Left lung (tissue), 10 donors: ENCODE data around the gene LAPTM5. TPM values are rescaled to one million over a fixed set of nuclear protein-coding genes. Genes with fewer than 3 reads are reported as not detected.

Experiments used
- ATAC-seq: fragments of 200-7000 bp; cut with Tn5 transposase; one replicate; pipeline ENCODE4 v1.9.1; 2020; ENCODE audit warnings: moderate library complexity
- DNase-seq, 4 donors: peaks; one replicate each; pipeline ENCODE4 v3.0.0-alpha.2; 2013 to 2020
- H3K27ac ChIP-seq, 2 donors: fragments of 200-600 bp; sonication (generic) in 1 of 2; one replicate each; pipeline versions ENCODE4 v1.5.0 to v1.8.0; 2020 to 2021
- H3K27me3 ChIP-seq, 2 donors: fragments of 200-600 bp; sonication (generic) in 1 of 2; one replicate each; pipeline versions ENCODE4 v1.5.0 to v1.8.0; 2020 to 2021
- H3K36me3 ChIP-seq, 2 donors: fragments of 200-600 bp; sonication (generic) in 1 of 2; one replicate each; pipeline versions ENCODE4 v1.5.0 to v1.8.0; 2020 to 2021
- H3K4me1 ChIP-seq, 2 donors: fragments of 200-600 bp; one replicate each; pipeline ENCODE4 v1.8.0; 2021
- H3K4me3 ChIP-seq, 2 donors: fragments of 200-600 bp; sonication (generic) in 1 of 2; one replicate each; pipeline versions ENCODE4 v1.5.0 to v1.8.0; 2020 to 2021; ENCODE audit warnings: mild to moderate bottlenecking in 1 of 2
- H3K9me3 ChIP-seq, 2 donors: fragments of 200-600 bp; sonication (generic) in 1 of 2; one replicate each; pipeline versions ENCODE4 v1.5.0 to v1.8.0; 2020 to 2021
- CTCF ChIP-seq, 2 donors: fragments of 200-600 bp; sonication (generic) in 1 of 2; IDR thresholded peaks; one replicate each; pipeline versions ENCODE4 v1.5.0 to v1.8.0; 2021; ENCODE audit warnings: antibody characterized with exemption in 2 of 2
- intact Hi-C, 2 donors: fragments of 100-400 bp; cut with DNase I; formaldehyde crosslinking; loops; one replicate each; pipeline versions ENCODE4 v1.11.2 to v1.14.2; 2022
- polyA plus RNA-seq, 6 donors: library from polyadenylated mRNA; unstranded; fragments of 120-200 nt; gene quantifications; one replicate each; pipeline ENCODE4 v1.2.1, GENCODE V29; 2013; ENCODE audit not compliant: insufficient read length in 6 of 6
- total RNA-seq, 2 donors: library from RNA; stranded (reverse); fragmentation: NEBNext Ultra II Directional; extraction: Animal tissue kit (Norgen Biotek cat#: 25700); gene quantifications; one replicate each; pipeline ENCODE4 v1.2.1, GENCODE V29; 2021
- donor health status: DM: no; HTN: yes; CAD: no.
- donor health status: DM: no; HTN: no; CAD: no.

The LAPTM5 gene
- total and polyA plus RNA-seq, 8 donors: 23.0 to 513 (median 29.5) TPM

- no peak overlapping the region for H3K4me3 ChIP-seq
- peak overlapping the region in 1 of 2 donors; percentile 45 for H3K27ac ChIP-seq
- intact Hi-C loops: loop anchor here in 1 of 2 donors (5.0 kb wide), 1 partner anchor 130 kb away; no protein-coding TSS in a partner anchor
- peak; percentile 65 to 73 for TF ChIP-seq CTCF (IDR thresholded peaks at IDR 0.05)
- no peaks in the 10 kb centered on the region for H3K9me3 ChIP-seq
- no peaks in the 10 kb centered on the region for H3K36me3 ChIP-seq
- DNase-seq (peak; percentile 42 to 92 (median 78)), ATAC-seq (peak; percentile 90)
- H3K4me1 ChIP-seq: peaks cover 0 to 46% of the 10 kb centered on the region in 2 donors
- H3K27me3 ChIP-seq: no peaks in the 10 kb centered on the region
Measured at GRCh38 chr1:30782361-30783255, 25.0 kb upstream of the LAPTM5 start.

DNA sequence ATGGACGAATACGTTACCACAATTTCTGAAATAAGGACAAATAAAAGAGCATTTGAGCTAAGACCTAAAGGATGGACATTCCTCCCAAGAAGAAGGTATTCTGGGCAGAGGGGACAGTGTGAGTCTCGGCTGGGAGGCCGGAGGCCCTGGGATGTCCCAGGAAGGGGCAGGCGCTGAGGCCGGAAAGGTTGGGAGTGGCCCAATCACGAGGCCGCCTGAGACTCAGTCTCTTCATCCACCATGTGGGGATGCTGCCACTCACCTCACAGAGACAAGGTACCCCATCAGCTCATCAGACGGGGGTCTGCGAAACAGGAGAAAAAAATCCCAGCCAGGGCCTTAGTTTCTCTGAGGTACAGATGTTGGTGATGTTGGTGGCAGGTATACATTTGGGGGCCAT lies 24.3 kb upstream of the LAPTM5 start:
- DNase-seq (no peak), ATAC-seq (no peak)
- no peak for TF ChIP-seq CTCF (IDR thresholded peaks at IDR 0.05)
- H3K27ac ChIP-seq: no peak overlapping the region
- intact Hi-C loops: loop anchor here in 1 of 2 donors (5.0 kb wide), 1 partner anchor 130 kb away; no protein-coding TSS in a partner anchor
- H3K27me3 ChIP-seq: no peaks in the 10 kb centered on the region
- H3K4me1 ChIP-seq: peaks cover 0 to 46% of the 10 kb centered on the region in 2 donors
- no peak overlapping the region for H3K4me3 ChIP-seq
- no peaks in the 10 kb centered on the region for H3K9me3 ChIP-seq
- no peaks in the 10 kb centered on the region for H3K36me3 ChIP-seq

- Histone ChIP-seq H3K4me1 (peaks cover 0 to 40% of the 10 kb centered on the region in 2 donors), H3K4me3 (no peak overlapping the region)
- intact Hi-C loops: loop anchor here in 1 of 2 donors (5.0 kb wide), 1 partner anchor 132 kb away; no protein-coding TSS in a partner anchor
Measured at GRCh38 chr1:30780409-30780808, 22.8 kb upstream of the LAPTM5 start.

DNA sequence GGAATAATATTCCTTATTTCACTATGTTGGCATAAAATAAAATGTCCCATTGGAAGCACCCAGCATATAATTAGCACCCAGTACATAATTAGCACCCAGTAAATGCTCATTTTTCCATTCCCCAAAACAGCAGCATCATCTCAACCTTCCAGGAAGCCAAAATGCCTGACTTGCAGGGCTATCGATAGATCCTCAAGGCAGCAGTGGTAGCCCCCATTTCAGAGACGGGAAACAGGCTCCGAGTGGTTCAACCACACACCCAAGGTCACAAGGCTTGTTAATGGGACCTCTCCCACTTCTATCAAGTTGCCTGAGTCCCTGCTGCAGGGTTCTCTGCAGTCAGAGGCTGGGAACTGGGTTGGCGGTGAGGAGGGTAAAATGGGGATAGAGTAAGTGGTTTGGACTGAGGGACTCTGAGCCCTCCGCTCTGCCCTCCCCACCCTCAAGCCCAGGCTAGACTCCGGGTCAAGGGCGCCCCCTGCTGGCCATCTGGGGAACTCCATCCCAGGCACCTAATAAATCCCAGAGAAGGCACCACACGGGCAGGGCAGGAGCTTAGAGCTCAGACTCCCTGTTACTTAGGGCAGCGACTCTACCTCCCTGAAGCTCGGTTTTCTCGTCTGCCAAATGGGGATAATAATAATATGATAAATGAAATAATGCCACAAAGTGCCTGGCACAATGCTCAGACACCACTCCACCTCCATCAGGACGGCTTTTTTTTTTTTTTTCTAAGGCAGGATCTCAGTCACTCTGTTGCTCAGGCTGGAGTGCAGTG lies 21.9 kb upstream of the LAPTM5 start:
- peak; percentile 53 to 97 (median 74) for DNase-seq
- intact Hi-C loops: loop anchor here (2.0 to 10.0 kb wide), 3 partner anchors 55 to 133 kb away; partner anchors contain the start of gene MATN1 (in 1 of the 2)
- H3K9me3 ChIP-seq: no peaks in the 10 kb centered on the region
- peak; percentile 78 for ATAC-seq
- H3K4me3 ChIP-seq: no peak overlapping the region
- no peaks in the 10 kb centered on the region for H3K36me3 ChIP-seq
- TF ChIP-seq CTCF (IDR thresholded peaks at IDR 0.05): peak; percentile 92 to 97
- H3K27me3 ChIP-seq: no peaks in the 10 kb centered on the region
- peaks cover 0 to 40% of the 10 kb centered on the region in 2 donors for H3K4me1 ChIP-seq
- no peak overlapping the region for H3K27ac ChIP-seq

More at GRCh38 chr1:30780409-30780808, 22.8 kb upstream of the LAPTM5 start:
- no peak for TF ChIP-seq CTCF (IDR thresholded peaks at IDR 0.05)
- H3K36me3 ChIP-seq: no peaks in the 10 kb centered on the region
- no peak overlapping the region for H3K27ac ChIP-seq
- H3K9me3 ChIP-seq: no peaks in the 10 kb centered on the region
- ATAC-seq: peak; percentile 3
- no peaks in the 10 kb centered on the region for H3K27me3 ChIP-seq
- DNase-seq: no peak
